Activated T-cell treated with anti-CD3 and anti-CD28 coated beads, Interleukin-2, amount 50 U/mL, for 72 hours (primary cell): ENCODE results near the gene EBF3. TPM values are rescaled to one million over a fixed set of nuclear protein-coding genes. Genes with fewer than 3 reads are reported as not detected.

Experiments
- ATAC-seq, 2 donors: fragments of 150-1000 bp; cut with Tn5 transposase; replicated peaks in 1 of 2; 2 replicates each; pipeline ENCODE4 v1.10.0; 2021; ENCODE audit warnings: moderate library complexity in 2 of 2, mild to moderate bottlenecking in 1 of 2
- DNase-seq, 2 donors: peaks; one replicate each; pipeline ENCODE4 v3.0.0; 2021 to 2022; ENCODE audit warnings: mixed read lengths in 1 of 2
- H3K27ac Mint-ChIP-seq: one replicate; pipeline ENCODE4 v1.8.0; 2022; ENCODE audit warnings: mild to moderate bottlenecking, moderate library complexity, mixed read lengths
- H3K27me3 Mint-ChIP-seq: one replicate; pipeline ENCODE4 v1.8.0; 2022; ENCODE audit warnings: low read depth, mixed read lengths
- H3K36me3 Mint-ChIP-seq, 2 donors: one replicate each; pipeline ENCODE4 v1.8.0; 2022; ENCODE audit warnings: mixed read lengths in 2 of 2, mild to moderate bottlenecking in 1 of 2; ENCODE audit not compliant: insufficient read depth in 2 of 2
- H3K4me1 Mint-ChIP-seq: one replicate; pipeline ENCODE4 v1.8.0; 2022; ENCODE audit warnings: low read depth, mixed read lengths
- H3K4me3 Mint-ChIP-seq, 2 donors: one replicate each; pipeline ENCODE4 v1.8.0; 2022; ENCODE audit warnings: mild to moderate bottlenecking in 2 of 2, mixed read lengths in 2 of 2, moderate library complexity in 2 of 2
- H3K9me3 Mint-ChIP-seq, 2 donors: one replicate each; pipeline ENCODE4 v1.8.0; 2022; ENCODE audit warnings: mixed read lengths in 2 of 2
- total RNA-seq, 2 donors: library from RNA; stranded (reverse); gene quantifications; one replicate each; pipeline ENCODE4 v1.2.3, GENCODE V29; 2022

EBF3 gene
- total RNA-seq, 2 donors from 2014 or later, result not detected

DNA sequence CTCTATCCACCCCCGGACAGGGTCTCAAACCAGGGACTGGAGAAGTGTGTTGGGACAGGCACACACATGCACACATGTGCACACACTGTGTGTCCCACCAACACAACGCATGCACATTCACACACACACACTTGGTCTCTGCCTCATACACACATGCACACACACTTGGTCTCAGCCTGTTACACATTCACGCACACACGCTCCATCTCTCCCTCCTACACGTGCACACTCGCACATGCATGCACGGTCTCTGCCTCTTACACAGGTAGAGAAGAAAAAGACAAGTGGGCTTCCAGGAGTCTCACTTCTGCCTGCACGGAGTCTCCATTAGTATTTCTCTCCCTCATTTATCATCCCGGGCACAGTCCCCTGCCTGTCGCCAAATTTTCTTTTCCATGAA lies 171.2 kb downstream of the EBF3 start:
- Mint-ChIP-seq H3K9me3 (peaks cover 12 to 16% of the 10 kb centered on the region in 2 donors), H3K4me1 (no peaks in the 10 kb centered on the region), H3K27ac (no peak overlapping the region), H3K4me3 (no peak overlapping the region), H3K27me3 (no peaks in the 10 kb centered on the region), H3K36me3 (peaks cover 4 to 5% of the 10 kb centered on the region in 2 donors)
- no peak for ATAC-seq
- DNase-seq, result no peak

DNA sequence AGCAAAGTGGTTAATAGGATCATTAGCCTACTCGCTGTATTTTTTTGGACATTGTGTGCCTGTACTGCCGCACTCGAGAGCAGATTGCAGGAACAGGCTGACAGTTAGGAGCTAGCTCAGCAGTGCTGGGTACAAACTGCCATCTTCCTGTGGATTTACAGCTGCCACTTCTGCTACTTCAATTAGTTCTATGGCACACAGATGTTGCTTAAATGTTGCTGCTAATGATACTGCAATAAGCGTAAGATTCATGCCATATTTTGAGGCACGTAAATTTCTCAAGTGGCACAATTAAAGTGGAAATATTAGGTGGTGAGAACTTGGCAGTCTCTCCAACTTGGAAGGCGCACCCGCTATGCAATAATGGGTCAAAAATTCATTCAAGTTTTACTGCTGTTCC lies 171.9 kb downstream of the EBF3 start:
- H3K4me3 Mint-ChIP-seq, result no peak overlapping the region
- H3K4me1 Mint-ChIP-seq, result no peaks in the 10 kb centered on the region
- H3K27me3 Mint-ChIP-seq, result no peaks in the 10 kb centered on the region
- DNase-seq, result no peak
- no peak overlapping the region for H3K27ac Mint-ChIP-seq
- peaks cover 17 to 20% of the 10 kb centered on the region in 2 donors for H3K9me3 Mint-ChIP-seq
- no peak for ATAC-seq
- peaks cover 5 to 8% of the 10 kb centered on the region in 2 donors for H3K36me3 Mint-ChIP-seq

DNA sequence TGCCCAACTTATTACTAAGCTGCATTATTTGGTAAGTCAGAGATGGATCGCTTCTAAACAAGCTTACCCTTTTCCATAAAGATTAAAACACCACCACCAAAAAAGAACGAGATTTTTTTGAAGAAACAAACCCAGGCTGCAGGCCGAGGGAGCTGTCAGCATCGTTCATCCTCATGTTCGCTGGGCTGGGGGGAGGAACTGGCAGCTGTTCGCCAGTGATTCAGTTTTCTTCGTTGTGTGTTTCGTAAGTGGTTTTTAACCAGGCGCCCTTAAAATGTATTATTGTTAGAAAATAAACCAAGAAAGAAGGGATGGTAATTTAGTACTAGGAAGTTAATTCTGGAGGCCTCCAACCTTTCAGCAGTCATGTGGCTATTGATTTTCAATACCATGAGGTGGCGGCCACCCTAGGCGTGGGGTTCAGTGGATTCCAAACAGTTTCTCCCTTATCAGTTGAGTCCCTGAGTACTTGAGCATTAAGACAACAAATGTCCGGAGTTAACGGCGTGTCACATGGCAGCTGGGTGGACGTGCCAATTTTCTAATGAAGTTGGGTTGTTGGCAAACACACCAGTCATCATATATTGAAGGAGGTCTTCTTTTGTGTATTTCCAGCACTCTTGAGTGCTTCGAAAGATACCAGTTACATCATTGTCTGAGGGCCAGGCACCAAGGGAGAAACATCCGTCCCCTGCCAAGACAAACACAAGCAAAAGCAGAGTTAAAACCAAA lies 173.2 kb downstream of the EBF3 start:
- no peak overlapping the region for H3K4me3 Mint-ChIP-seq
- H3K4me1 Mint-ChIP-seq, result no peaks in the 10 kb centered on the region

GRCh38 chr10:129788215-129788614 lies 175.9 kb downstream of the EBF3 start:
- Mint-ChIP-seq H3K9me3 (peaks cover 20 to 21% of the 10 kb centered on the region in 2 donors), H3K36me3 (peaks cover 6 to 15% of the 10 kb centered on the region in 2 donors)

More for the DNA sequence above, 173.2 kb downstream of the EBF3 start:
- Mint-ChIP-seq H3K27ac (no peak overlapping the region), H3K9me3 (peaks cover 17 to 23% of the 10 kb centered on the region in 2 donors), H3K36me3 (peaks cover 5 to 11% of the 10 kb centered on the region in 2 donors), H3K27me3 (no peaks in the 10 kb centered on the region)
- ATAC-seq (no peak), DNase-seq (no peak)

DNA sequence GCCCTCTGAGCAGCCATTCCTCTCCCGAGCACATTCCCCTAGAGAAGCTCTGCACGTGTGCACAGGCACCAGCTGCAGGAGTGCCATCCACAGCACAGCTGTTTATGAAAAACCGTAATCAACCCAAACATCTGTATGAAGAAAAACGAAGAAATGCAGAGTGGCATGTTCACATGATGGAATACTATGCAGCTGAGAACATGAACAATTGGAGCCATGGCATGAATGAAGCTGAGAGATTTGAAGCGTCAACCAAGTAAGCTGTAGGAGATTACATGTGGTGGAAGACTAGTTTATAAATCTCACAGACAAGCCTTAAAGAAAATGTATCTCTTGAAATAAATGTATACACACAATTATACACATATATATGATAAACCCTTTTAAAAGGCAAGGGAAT lies 176.5 kb downstream of the EBF3 start:
- no peaks in the 10 kb centered on the region for H3K4me1 Mint-ChIP-seq
- H3K36me3 Mint-ChIP-seq, result peaks cover 4 to 12% of the 10 kb centered on the region in 2 donors
- ATAC-seq, result no peak
- no peak overlapping the region for H3K4me3 Mint-ChIP-seq
- H3K27me3 Mint-ChIP-seq, result no peaks in the 10 kb centered on the region
- H3K9me3 Mint-ChIP-seq, result peaks cover 17 to 22% of the 10 kb centered on the region in 2 donors
- no peak for DNase-seq
- no peak overlapping the region for H3K27ac Mint-ChIP-seq

More at GRCh38 chr10:129788215-129788614, 175.9 kb downstream of the EBF3 start:
- Mint-ChIP-seq H3K27me3 (no peaks in the 10 kb centered on the region), H3K27ac (no peak overlapping the region), H3K4me1 (no peaks in the 10 kb centered on the region), H3K4me3 (no peak overlapping the region)
- DNase-seq (no peak), ATAC-seq (no peak)

GRCh38 chr10:129786216-129786615 lies 177.9 kb downstream of the EBF3 start:
- ATAC-seq, result no peak
- H3K27me3 Mint-ChIP-seq, result no peaks in the 10 kb centered on the region
- H3K27ac Mint-ChIP-seq, result no peak overlapping the region
- H3K36me3 Mint-ChIP-seq, result peaks cover 4 to 12% of the 10 kb centered on the region in 2 donors
- H3K9me3 Mint-ChIP-seq, result peaks cover 10 to 20% of the 10 kb centered on the region in 2 donors
- H3K4me1 Mint-ChIP-seq, result no peaks in the 10 kb centered on the region
- DNase-seq, result no peak
- no peak overlapping the region for H3K4me3 Mint-ChIP-seq

DNA sequence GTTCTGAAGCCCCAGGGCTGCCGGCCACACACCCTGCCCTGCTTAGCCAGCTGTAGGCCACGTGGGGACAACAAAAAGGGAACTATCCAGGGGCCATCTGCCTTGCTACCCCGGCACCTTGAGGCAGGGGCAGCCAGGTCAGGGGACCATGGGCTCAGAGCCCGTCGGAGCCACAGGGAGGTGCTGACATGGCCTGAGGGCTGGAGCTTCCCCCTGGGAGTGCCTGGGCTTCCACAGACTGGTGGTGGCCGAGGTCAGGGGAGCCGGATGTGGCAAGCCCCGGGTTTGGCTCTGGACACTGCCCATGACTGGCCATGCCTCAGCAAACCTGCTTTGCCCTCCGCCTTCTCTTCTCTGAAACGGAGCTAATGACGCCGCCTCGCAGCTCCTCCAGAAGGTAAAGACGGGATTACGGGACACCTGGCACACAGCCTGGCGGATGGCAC lies 178.5 kb downstream of the EBF3 start:
- Mint-ChIP-seq H3K36me3 (peaks cover 4 to 12% of the 10 kb centered on the region in 2 donors), H3K27ac (no peak overlapping the region), H3K9me3 (peaks cover 7 to 16% of the 10 kb centered on the region in 2 donors), H3K4me1 (no peaks in the 10 kb centered on the region), H3K27me3 (no peaks in the 10 kb centered on the region), H3K4me3 (no peak overlapping the region)
- DNase-seq (no peak), ATAC-seq (no peak)

Other genes starting within 250 kb of the EBF3 start
- gene C10orf143, start 146.6 kb upstream of the EBF3 start, total RNA-seq, result 10 to 100 TPM in 1 of 2 donors, 1 to 10 TPM in 1; 6.4 to 12.0 TPM
- 10 to 100 TPM; 58.5 to 69.3 TPM for gene GLRX3, start 172.1 kb upstream of the EBF3 start, total RNA-seq